Stimulated activated CD4-positive, alpha-beta T cell treated with anti-CD3 and anti-CD28 coated beads, Interleukin-4, amount 100 ng/mL, for 4 hours (primary cell): Measurements from ENCODE around the gene CALHM4.
"Not testable (repeated sequence)": the region's sequence is repeated elsewhere in the genome, so short reads cannot be mapped to it uniquely, and the experiment has no call there.

ENCODE experiments used
- DNase-seq, 2 experiments: peaks; one replicate each; pipeline ENCODE4 v3.0.0-alpha.2; 2020

CALHM4 gene

DNA sequence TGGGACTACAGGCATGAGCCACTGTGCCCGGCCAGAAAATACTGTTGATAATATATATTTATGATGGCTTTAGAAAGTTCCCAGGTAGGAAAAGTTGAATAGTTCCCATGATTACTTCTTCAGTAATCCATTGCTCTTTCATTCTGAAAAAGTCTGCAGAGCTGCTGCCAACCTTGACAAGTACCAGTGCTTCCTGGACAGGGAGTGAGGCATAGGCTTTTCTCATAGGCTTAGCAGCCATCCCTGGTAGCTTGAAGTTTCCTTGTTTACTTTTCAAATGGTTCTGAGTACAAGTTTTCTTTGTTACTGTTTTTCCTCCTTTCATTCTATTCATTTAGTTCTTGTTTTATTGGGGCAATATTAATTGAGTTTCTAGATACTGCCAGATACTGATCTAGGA is 25.6 kb downstream of the CALHM4 start:
- DNase-seq, result no peak

- DNase-seq, result no peak
These were observed 26.6 kb downstream of the CALHM4 start for GRCh38 chr6:116580198-116580597.

DNA sequence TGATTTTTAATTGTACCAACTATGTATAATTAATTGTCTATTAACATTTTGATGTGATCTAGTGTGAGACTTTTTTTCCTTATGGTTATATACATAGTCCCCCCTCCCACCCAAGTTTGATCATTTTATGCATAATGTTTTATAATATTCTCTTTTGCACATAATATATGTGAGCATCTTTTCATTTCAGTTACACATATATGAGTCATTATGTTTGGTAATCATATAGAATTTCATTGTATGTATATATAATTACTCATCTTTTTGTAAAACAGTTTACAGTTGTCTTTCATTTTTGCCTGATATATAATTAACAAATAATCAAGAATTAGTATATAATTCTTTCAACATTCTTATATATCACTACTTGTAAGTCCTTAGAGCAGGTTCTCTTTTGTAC is 32.7 kb downstream of the CALHM4 start:
- no peak for DNase-seq

- DNase-seq, result no peak
These were observed 33.2 kb downstream of the CALHM4 start for GRCh38 chr6:116586738-116587137.

DNA sequence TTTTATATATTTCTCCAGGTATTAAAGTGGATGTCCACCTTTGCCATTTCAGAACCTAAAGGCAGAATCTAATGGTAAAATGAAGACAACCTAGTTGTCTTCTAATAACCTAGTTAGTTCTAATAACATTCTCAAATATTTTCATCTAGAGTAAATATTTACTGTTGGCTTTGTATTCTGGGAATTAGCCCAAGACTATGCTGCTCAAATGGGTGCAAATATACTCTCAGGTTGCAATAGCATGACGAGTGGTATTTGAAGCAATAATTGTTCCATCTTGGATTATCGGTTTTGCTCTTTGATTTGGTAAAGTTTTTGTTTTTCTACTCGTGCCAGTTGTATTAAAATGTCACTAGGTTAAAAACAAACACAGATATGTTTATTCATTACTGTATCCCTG is 41.7 kb downstream of the CALHM4 start:
- no peak for DNase-seq

GRCh38 chr6:116596815-116597214 is 43.3 kb downstream of the CALHM4 start:
- no peak for DNase-seq

- DNase-seq, result not testable (repeated sequence)
These were observed 50.4 kb downstream of the CALHM4 start for GRCh38 chr6:116603916-116604315.

DNA sequence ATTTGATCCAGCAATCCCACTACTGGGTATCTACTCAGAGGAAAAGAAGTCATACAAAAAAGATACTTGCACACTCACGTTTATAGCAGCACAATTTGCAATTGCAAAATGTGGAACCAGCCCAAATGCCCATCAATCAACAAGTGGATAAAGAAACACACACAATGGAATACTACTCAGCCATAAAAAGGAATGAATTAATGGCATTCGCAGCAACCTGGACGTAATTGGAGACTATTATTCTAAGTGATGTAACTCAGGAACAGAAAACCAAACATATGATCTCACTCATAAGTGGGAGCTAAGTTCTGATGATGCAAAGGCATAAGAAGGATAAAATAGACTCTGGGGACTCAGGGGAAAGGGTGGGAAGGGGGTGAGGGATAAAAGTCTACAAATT is 51.3 kb downstream of the CALHM4 start:
- DNase-seq, result not testable (repeated sequence)

DNA sequence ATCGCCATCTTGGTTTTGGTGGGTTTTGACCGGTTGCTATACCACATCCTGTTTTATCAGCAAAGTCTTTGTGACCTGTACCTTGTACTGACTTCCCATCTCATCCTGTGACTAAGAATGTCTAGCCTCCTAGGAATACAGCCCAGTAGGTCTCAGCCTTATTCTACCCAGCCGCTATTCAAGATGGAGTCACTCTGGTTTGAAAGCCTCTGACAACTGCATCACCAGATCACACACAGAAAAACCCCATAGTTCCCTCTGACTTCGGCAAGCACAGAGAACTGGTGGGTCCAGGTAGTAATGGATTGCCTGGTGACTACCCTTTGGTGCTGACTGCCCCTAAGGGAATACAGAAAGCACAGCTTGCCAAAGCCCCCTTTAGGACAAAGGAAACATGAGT is 52.4 kb downstream of the CALHM4 start:
- DNase-seq, result no peak
